H9 (cell line): ENCODE data around the gene PPL. TPM values are rescaled to one million over a fixed set of nuclear protein-coding genes. Genes with fewer than 3 reads are reported as not detected.

Experiments used
- DNase-seq: peaks from one replicate; pipeline ENCODE4 v3.0.0-alpha.2; 2017
- H2AFZ ChIP-seq: one replicate; pipeline ENCODE4 v1.6.1; 2013; ENCODE audit warnings: mild to moderate bottlenecking, low read length, control low read depth, moderate library complexity
- H2AK5ac ChIP-seq: 2 replicates; pipeline ENCODE4 v1.6.1; 2013; ENCODE audit warnings: low read length, control low read depth, mixed read lengths; ENCODE audit not compliant: insufficient read length
- H2BK120ac ChIP-seq: one replicate; pipeline ENCODE4 v1.6.1; 2013; ENCODE audit warnings: low read depth, mild to moderate bottlenecking, low read length, control low read depth, inconsistent platforms; ENCODE audit not compliant: poor library complexity, severe bottlenecking
- H2BK12ac ChIP-seq: 2 replicates; pipeline ENCODE4 v1.6.1; 2013; ENCODE audit warnings: low read length, control low read depth, mixed read lengths, low read depth; ENCODE audit not compliant: insufficient read length
- H2BK15ac ChIP-seq: 2 replicates; pipeline ENCODE4 v1.6.1; 2013; ENCODE audit warnings: low read depth, low read length, control low read depth
- H2BK20ac ChIP-seq: one replicate; pipeline ENCODE4 v1.6.1; 2013; ENCODE audit warnings: low read depth, mild to moderate bottlenecking, low read length, control low read depth, inconsistent platforms; ENCODE audit not compliant: poor library complexity, severe bottlenecking
- H2BK5ac ChIP-seq: 2 replicates; pipeline ENCODE4 v1.6.1; 2013; ENCODE audit warnings: low read length, control low read depth, mixed read lengths; ENCODE audit not compliant: insufficient read length
- H3K14ac ChIP-seq: 2 replicates; pipeline ENCODE4 v1.6.1; 2013; ENCODE audit warnings: low read length, control low read depth; ENCODE audit not compliant: insufficient read depth
- H3K18ac ChIP-seq: 2 replicates; pipeline ENCODE4 v1.6.1; 2013; ENCODE audit warnings: low read depth, mild to moderate bottlenecking, mixed read lengths, low read length, control low read depth; ENCODE audit not compliant: insufficient read length
- H3K23ac ChIP-seq: 2 replicates; pipeline ENCODE4 v1.6.1; 2013; ENCODE audit warnings: low read length, control low read depth, mixed read lengths, low read depth; ENCODE audit not compliant: insufficient read length
- H3K23me2 ChIP-seq: 2 replicates; pipeline ENCODE4 v1.6.1; 2013; ENCODE audit warnings: low read depth, mild to moderate bottlenecking, mixed read lengths, low read length, control low read depth; ENCODE audit not compliant: insufficient read length, poor library complexity, severe bottlenecking
- H3K27ac ChIP-seq: 2 replicates; pipeline ENCODE4 v1.5.1; 2013; ENCODE audit warnings: low read length, control low read depth, mixed read lengths, low read depth; ENCODE audit not compliant: insufficient read length
- H3K27me3 ChIP-seq: 2 replicates; pipeline ENCODE4 v1.6.1; 2013; ENCODE audit warnings: low read length, control low read depth, inconsistent platforms; ENCODE audit not compliant: insufficient read depth
- H3K4ac ChIP-seq: 2 replicates; pipeline ENCODE4 v1.6.1; 2013; ENCODE audit warnings: low read depth, mild to moderate bottlenecking, control low read depth, inconsistent platforms, low read length, moderate library complexity
- H3K4me1 ChIP-seq: 2 replicates; pipeline ENCODE4 v1.6.1; 2013; ENCODE audit warnings: low read length, control low read depth, inconsistent platforms; ENCODE audit not compliant: insufficient read depth
- H3K4me2 ChIP-seq: 2 replicates; pipeline ENCODE4 v1.6.1; 2013; ENCODE audit warnings: low read length, control low read depth, mixed read lengths; ENCODE audit not compliant: insufficient read length, insufficient read depth
- H3K56ac ChIP-seq: 2 replicates; pipeline ENCODE4 v1.6.1; 2013; ENCODE audit warnings: low read depth, mild to moderate bottlenecking, mixed read lengths, low read length, control low read depth; ENCODE audit not compliant: insufficient read length
- H3K79me1 ChIP-seq: 2 replicates; pipeline ENCODE4 v1.6.1; 2013; ENCODE audit warnings: low read depth, mild to moderate bottlenecking, moderate library complexity, low read length, control low read depth, inconsistent platforms; ENCODE audit not compliant: insufficient read depth, poor library complexity, severe bottlenecking
- H3K79me2 ChIP-seq: 2 replicates; pipeline ENCODE4 v1.6.1; 2013; ENCODE audit warnings: low read length, control low read depth, inconsistent platforms; ENCODE audit not compliant: insufficient read depth
- H3K9ac ChIP-seq: 2 replicates; pipeline ENCODE4 v1.6.1; 2013; ENCODE audit warnings: low read length, control low read depth, mixed read lengths; ENCODE audit not compliant: insufficient read length; ENCODE audit errors: extremely low read depth
- H3K9me3 ChIP-seq: one replicate; pipeline ENCODE4 v1.6.1; 2013; ENCODE audit warnings: low read depth, low read length, inconsistent platforms; ENCODE audit not compliant: control insufficient read depth
- H3T11ph ChIP-seq: one replicate; pipeline ENCODE4 v1.6.1; 2013; ENCODE audit warnings: mild to moderate bottlenecking, low read length, control low read depth, inconsistent platforms
- H4K20me1 ChIP-seq: one replicate; pipeline ENCODE4 v1.6.1; 2013; ENCODE audit not compliant: control insufficient read depth, insufficient read length, insufficient read depth
- H4K5ac ChIP-seq: 2 replicates; pipeline ENCODE4 v1.6.1; 2013; ENCODE audit warnings: low read depth, mild to moderate bottlenecking, mixed read lengths, low read length, control low read depth; ENCODE audit not compliant: insufficient read length
- H4K8ac ChIP-seq: replicated peaks from 2 replicates; pipeline ENCODE4 v1.6.1; 2013; ENCODE audit warnings: low read length, control low read depth, mixed read lengths, low read depth; ENCODE audit not compliant: insufficient read length
- H4K91ac ChIP-seq: 2 replicates; pipeline ENCODE4 v1.6.1; 2013; ENCODE audit warnings: low read depth, mild to moderate bottlenecking, moderate library complexity, mixed read lengths, low read length, control low read depth; ENCODE audit not compliant: insufficient read length
- H3K27ac Mint-ChIP-seq, 3 experiments: 2 replicates in 2 of 3; 3 replicates in 1 of 3; pipeline ENCODE4 v1.8.0; 2020 to 2021; ENCODE audit warnings: mixed read lengths in 3 of 3, mild to moderate bottlenecking in 1 of 3, moderate library complexity in 1 of 3
- H3K27me3 Mint-ChIP-seq: 2 replicates; pipeline ENCODE4 v1.8.0; 2021; ENCODE audit warnings: low read depth, mild to moderate bottlenecking, moderate library complexity, mixed read lengths
- H3K36me3 Mint-ChIP-seq, 3 experiments: 2 replicates in 2 of 3; 3 replicates in 1 of 3; pipeline ENCODE4 v1.8.0; 2020 to 2021; ENCODE audit warnings: low read depth in 3 of 3, mixed read lengths in 3 of 3; ENCODE audit not compliant: insufficient read depth in 1 of 3
- H3K4me1 Mint-ChIP-seq, 2 experiments: 2 replicates each; pipeline ENCODE4 v1.8.0; 2020; ENCODE audit warnings: mixed read lengths in 2 of 2
- H3K4me3 Mint-ChIP-seq, 2 experiments: 2 replicates in 1 of 2; 3 replicates in 1 of 2; pipeline ENCODE4 v1.8.0; 2020 to 2021; ENCODE audit warnings: mild to moderate bottlenecking in 2 of 2, mixed read lengths in 2 of 2, moderate library complexity in 1 of 2
- H3K9me3 Mint-ChIP-seq, 2 experiments: 2 replicates in 1 of 2; 3 replicates in 1 of 2; pipeline ENCODE4 v1.8.0; 2020; ENCODE audit warnings: mild to moderate bottlenecking in 2 of 2, mixed read lengths in 2 of 2, moderate library complexity in 1 of 2
- CTCF ChIP-seq: fragments of 200-600 bp; sonication (generic); conservative IDR thresholded peaks from 3 replicates; pipeline ENCODE4 v1.8.0; 2021; ENCODE audit warnings: antibody characterized with exemption, mild to moderate bottlenecking
- WGBS: extraction: QIAGEN DNeasy Blood & Tissue Kit; methylation state at CpG from one replicate; pipeline ENCODE4 v1.1.7; 2013; ENCODE audit warnings: missing lambda C conversion rate, low lambda C conversion rate, mixed read lengths; ENCODE audit not compliant: insufficient read length; ENCODE audit errors: extremely low coverage; 5-methylcytosine and 5-hydroxymethylcytosine counted together
- total RNA-seq: library from RNA; stranded (reverse); gene quantifications from 2 replicates; pipeline ENCODE4 v1.2.1, GENCODE V29; 2021

PPL gene
- total RNA-seq, 1 experiment from 2014 or later: 29.2 TPM

- Histone ChIP-seq H3K23me2 (no peaks in the 10 kb centered on the region), H4K20me1 (no peaks in the 10 kb centered on the region), H3K9ac (no peak overlapping the region), H3K14ac (no peak overlapping the region), H3K18ac (no peak overlapping the region), H3K27ac (no peak overlapping the region), H3K79me1 (no peaks in the 10 kb centered on the region), H2AFZ (no peak overlapping the region), H2AK5ac (no peak overlapping the region), H2BK120ac (no peak overlapping the region), H3K23ac (no peak overlapping the region), H3K4me1 (no peaks in the 10 kb centered on the region), H3T11ph (no peak overlapping the region), H4K8ac (no peak overlapping the region), H3K56ac (no peak overlapping the region), H3K27me3 (no peaks in the 10 kb centered on the region), H2BK12ac (no peak overlapping the region), H3K4ac (no peak overlapping the region), H3K4me2 (no peak overlapping the region), H3K9me3 (no peaks in the 10 kb centered on the region), H2BK20ac (no peak overlapping the region), H2BK15ac (no peak overlapping the region), H2BK5ac (no peak overlapping the region), H3K79me2 (no peaks in the 10 kb centered on the region), H4K91ac (no peak overlapping the region), H4K5ac (no peak overlapping the region)
- no CpG with 5 or more reads among the region's 6 CpGs for WGBS
- Mint-ChIP-seq H3K27ac (no peak overlapping the region; a peak in 1 of 7 replicates), H3K27me3 (no peaks in the 10 kb centered on the region), H3K9me3 (no peaks in the 10 kb centered on the region), H3K4me3 (no peak overlapping the region), H3K4me1 (peaks cover 4 to 9% of the 10 kb centered on the region in 2 experiments), H3K36me3 (no peaks in the 10 kb centered on the region)
- no peak for TF ChIP-seq CTCF
- DNase-seq: no peak
These were observed 25.0 kb downstream of the PPL start for GRCh38 chr16:4911970-4912386.
